ENCODE results near the gene KATNB1. TPM values are rescaled to one million over a fixed set of nuclear protein-coding genes. Genes with fewer than 3 reads are reported as not detected.

KATNB1 gene
- total RNA-seq, 4 donors from 2014 or later: 11.4 to 27.6 (median 26.1) TPM

DNA sequence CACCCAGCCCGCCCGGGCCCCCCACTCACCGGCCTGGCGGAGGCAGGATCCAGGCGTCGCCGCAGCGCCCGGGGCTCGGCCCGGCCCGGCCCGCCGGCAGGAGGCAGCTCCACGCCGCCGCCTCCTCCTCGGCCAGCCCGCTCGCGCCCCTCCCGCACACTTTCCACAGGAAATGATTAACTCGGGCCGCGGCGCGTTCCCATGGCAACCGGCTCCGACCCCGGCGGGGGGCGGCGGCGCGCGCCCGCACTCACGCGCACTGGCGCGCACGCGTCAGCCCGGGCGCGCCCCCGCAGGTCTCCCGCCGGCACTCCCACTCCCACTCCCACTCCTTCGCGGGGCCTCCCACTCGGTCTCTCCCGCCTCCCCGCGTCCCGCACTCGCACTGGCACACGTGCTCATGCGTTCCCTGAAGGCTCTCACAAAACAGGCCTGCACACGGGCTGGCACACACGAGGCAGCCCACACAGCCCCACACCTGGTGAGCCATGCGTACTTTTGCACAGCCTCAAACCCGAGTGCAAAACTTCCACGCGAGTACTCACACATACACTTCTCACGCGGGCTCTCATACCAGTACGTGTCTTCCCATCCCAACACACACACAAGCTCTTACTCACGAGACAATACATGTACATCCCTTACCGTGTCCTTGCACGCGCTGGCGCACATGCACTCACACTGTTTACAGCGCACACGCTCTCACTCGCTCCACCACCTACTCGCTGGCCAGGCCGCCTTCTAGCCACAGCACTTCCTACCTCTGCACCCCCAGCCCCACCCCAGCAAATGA is 67.0 kb downstream of the KATNB1 start, which contains the start of gene KIFC3:
Gene KIFC3, minus strand, starts transcription at position 151 of the 793 bp plus-strand sequence. CDS start 4,248 bp downstream, outside the sequence.
- H3K27ac ChIP-seq: peak within 1 kb of the TSS; percentile 91 to 99 (median 98)
- intact Hi-C loops (cut with DNase I): loop anchor here (10.0 kb wide), 1 partner anchor 192 kb away; no protein-coding TSS in a partner anchor
- peak; percentile 81 to 82 for DNase-seq
- peaks cover 0 to under 1% of the 10 kb centered on the region in 2 donors for H3K36me3 ChIP-seq
- H3K27me3 ChIP-seq: no peaks in the 10 kb centered on the region
- TF ChIP-seq POLR2A (IDR thresholded peaks at IDR 0.05): peak; percentile 44 to 56
- TF ChIP-seq, protein P1, sequence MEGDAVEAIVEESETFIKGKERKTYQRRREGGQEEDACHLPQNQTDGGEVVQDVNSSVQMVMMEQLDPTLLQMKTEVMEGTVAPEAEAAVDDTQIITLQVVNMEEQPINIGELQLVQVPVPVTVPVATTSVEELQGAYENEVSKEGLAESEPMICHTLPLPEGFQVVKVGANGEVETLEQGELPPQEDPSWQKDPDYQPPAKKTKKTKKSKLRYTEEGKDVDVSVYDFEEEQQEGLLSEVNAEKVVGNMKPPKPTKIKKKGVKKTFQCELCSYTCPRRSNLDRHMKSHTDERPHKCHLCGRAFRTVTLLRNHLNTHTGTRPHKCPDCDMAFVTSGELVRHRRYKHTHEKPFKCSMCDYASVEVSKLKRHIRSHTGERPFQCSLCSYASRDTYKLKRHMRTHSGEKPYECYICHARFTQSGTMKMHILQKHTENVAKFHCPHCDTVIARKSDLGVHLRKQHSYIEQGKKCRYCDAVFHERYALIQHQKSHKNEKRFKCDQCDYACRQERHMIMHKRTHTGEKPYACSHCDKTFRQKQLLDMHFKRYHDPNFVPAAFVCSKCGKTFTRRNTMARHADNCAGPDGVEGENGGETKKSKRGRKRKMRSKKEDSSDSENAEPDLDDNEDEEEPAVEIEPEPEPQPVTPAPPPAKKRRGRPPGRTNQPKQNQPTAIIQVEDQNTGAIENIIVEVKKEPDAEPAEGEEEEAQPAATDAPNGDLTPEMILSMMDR (IDR thresholded peaks at IDR 0.05): peak in 3 of 6 experiments; percentile 15 to 44 (median 38)
- H3K4me3 ChIP-seq (replicated peaks in 1 of 3): peak within 1 kb of the TSS; percentile 55 to 66 (median 55)
- peaks cover 60 to 78% of the 10 kb centered on the region in 2 donors for H3K4me1 ChIP-seq
- WGBS, 2 donors: 20 to 35% methylated on average over 39 to 50 of the region's 78 CpGs
- no peaks in the 10 kb centered on the region for H3K9me3 ChIP-seq

DNA sequence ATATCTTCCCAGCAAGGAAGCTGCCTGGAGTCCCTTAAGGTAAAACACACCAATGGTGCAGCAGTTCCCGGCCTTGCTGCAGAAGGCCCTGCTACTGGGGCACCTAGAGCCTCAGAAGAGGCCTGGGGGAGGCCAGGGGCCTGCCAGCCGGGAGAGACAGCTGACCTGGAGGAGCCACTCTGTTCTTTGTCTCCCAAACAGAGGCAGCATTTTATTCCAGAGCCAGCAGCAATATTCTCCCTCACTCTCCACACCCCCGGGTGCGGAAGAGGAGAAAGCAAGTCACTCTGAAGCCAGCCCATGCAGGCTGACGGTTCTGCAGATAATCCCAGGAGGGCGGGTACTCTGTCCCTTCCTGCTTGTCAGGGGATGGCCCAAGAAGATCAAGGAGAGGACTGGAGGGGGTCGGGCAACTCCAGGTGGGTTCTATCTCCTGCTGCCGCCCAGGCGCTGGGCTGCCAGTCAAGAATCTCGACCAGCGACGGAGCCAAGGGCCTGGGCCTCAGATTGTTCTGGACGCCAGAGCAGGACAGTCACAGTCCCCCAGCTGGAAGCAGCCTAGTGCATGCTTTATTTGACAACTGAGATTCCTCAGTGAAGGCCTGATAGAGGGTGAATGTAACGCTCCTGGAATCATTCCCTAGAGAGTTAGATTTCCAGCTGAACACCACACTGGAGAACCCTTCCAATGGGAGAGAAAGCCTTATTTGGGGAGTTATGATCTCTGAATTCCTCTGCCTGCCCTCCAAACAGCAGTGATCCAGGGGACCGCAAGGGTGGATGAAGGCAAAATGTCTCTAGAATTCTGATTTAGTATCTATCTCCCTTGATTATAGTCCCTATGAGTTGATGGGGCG is 67.8 kb downstream of the KATNB1 start:
- H3K4me1 ChIP-seq: peaks cover 59 to 77% of the 10 kb centered on the region in 2 donors
- H3K27ac ChIP-seq: peak overlapping the region; percentile 88 to 98 (median 91)
- DNase-seq: no peak
- H3K27me3 ChIP-seq: no peaks in the 10 kb centered on the region
- intact Hi-C loops (cut with DNase I): loop anchor here (10.0 kb wide), 1 partner anchor 191 kb away; no protein-coding TSS in a partner anchor
- no peaks in the 10 kb centered on the region for H3K9me3 ChIP-seq
- 62 to 77% methylated on average over 13 to 15 of the region's 16 CpGs for WGBS, 2 donors
- no peaks in the 10 kb centered on the region for H3K36me3 ChIP-seq
- H3K4me3 ChIP-seq (replicated peaks in 1 of 3): no peak overlapping the region
- TF ChIP-seq, protein P1 (IDR thresholded peaks at IDR 0.05): no peak
- TF ChIP-seq POLR2A (IDR thresholded peaks at IDR 0.05): no peak

DNA sequence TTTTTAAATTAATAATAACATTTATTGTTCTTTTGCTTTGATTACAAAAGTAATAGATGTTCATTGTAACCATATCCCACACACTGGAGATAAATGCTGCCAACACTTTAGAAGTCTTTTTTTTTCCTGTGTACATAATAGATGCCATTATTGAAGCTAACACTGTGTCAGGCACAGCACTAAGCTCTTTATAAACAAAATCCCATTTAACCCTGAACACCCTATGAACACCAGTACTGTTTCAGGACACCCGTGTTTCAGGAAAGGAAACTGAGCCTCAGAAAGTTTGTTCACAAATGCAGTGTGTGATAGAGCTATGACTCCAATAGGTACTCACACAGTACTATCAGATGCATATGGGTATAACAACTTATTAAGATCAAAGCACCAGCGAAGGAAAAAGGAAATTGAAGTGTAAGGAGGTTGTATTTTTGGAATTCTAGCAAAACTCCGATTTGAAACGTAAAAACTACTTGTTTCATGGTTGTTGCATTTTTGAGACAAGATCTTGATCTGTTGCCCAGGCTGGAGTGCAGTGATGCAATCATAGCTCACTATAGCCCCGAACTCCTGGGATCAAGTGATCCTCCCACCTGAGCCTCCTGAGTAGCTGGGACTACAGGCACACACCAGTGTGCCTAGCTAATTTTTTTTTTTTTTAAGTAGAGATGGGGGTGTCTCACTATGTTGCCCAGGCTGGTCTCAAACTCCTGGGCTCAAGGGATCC is 68.7 kb downstream of the KATNB1 start:
- Histone ChIP-seq H3K27me3 (no peaks in the 10 kb centered on the region), H3K4me1 (peaks cover 58 to 77% of the 10 kb centered on the region in 2 donors)
- intact Hi-C loops (cut with DNase I): loop anchor here (10.0 kb wide), 1 partner anchor 191 kb away; no protein-coding TSS in a partner anchor

DNA sequence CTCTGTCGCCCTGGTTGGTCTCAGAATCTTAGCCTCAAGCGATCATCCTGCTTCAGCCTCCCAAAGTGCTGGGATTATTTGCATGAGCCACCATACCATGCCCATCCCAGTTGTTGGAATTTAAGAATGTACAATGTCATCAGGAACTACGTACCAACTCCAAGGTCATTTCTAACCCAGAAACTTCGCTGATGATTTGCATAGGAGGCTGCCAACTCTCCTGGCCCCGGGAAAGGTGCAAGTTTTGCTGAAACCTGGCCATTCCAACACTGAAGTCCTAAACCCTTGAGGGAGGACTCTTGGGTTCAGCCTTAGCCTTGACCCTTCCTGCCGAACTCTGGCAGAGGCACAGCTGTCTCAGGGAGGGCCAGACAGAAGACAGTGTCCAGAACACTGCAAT is 69.6 kb downstream of the KATNB1 start:
- Histone ChIP-seq H3K27me3 (no peaks in the 10 kb centered on the region), H3K4me3 (replicated peaks in 1 of 3) (no peak overlapping the region), H3K27ac (peak overlapping the region; percentile 88 to 98 (median 91)), H3K9me3 (no peaks in the 10 kb centered on the region), H3K36me3 (no peaks in the 10 kb centered on the region), H3K4me1 (peaks cover 49 to 77% of the 10 kb centered on the region in 2 donors)
- no peak for DNase-seq
- WGBS, 2 donors: 85 to 96% methylated on average over 6 of the region's 6 CpGs
- intact Hi-C loops (cut with DNase I): loop anchor here (10.0 kb wide), 1 partner anchor 190 kb away; no protein-coding TSS in a partner anchor
- TF ChIP-seq, protein P1 (IDR thresholded peaks at IDR 0.05): no peak
- no peak for TF ChIP-seq POLR2A (IDR thresholded peaks at IDR 0.05)

More for the DNA sequence above, 68.7 kb downstream of the KATNB1 start:
- no peak overlapping the region for H3K4me3 ChIP-seq (replicated peaks in 1 of 3)
- WGBS, 2 donors: 29 to 35% methylated on average over 5 of the region's 5 CpGs
- TF ChIP-seq, protein P1 (IDR thresholded peaks at IDR 0.05): no peak
- H3K9me3 ChIP-seq: no peaks in the 10 kb centered on the region
- no peaks in the 10 kb centered on the region for H3K36me3 ChIP-seq
- H3K27ac ChIP-seq: peak overlapping the region; percentile 88 to 98 (median 91)
- peak; percentile 62 to 68 for DNase-seq

Small RNA genes within 50 kb of the gene (microRNA-seq; reads per million reads assigned to microRNA genes)
- gene MIR6772: not detected

Small RNA genes within 50 kb of the gene (small RNA-seq; reads per million reads assigned to genes)
- gene MIR6772: not detected

Other genes with a start within 250 kb of the KATNB1 start
- gene DOK4, start 249.3 kb upstream of the KATNB1 start, total RNA-seq: 10 to 100 TPM in 2 of 4 donors, 1 to 10 TPM in 2; 9.1 to 27.3 (median 13.3) TPM
- gene CCDC102A, start 199.2 kb upstream of the KATNB1 start, total RNA-seq: 10 to 100 TPM; 13.1 to 34.9 (median 18.9) TPM
- gene ADGRG5, start 193.1 kb upstream of the KATNB1 start, total RNA-seq: under 1 TPM; 0.22 to 0.63 (median 0.33) TPM
- 100 to 1,000 TPM; 120 to 295 (median 239) TPM for gene ADGRG1, start 107.1 kb upstream of the KATNB1 start, total RNA-seq
- 10 to 100 TPM in 2 of 4 donors, 1 to 10 TPM in 2; 3.8 to 14.2 (median 8.2) TPM for gene ADGRG3, start 67.5 kb upstream of the KATNB1 start, total RNA-seq
- gene DRC7, start 41.0 kb upstream of the KATNB1 start, total RNA-seq: 1 to 10 TPM in 1 of 4 donors, under 1 TPM in 1, not detected in 2; 0.22 to 7.1 TPM
- 100 to 1,000 TPM in 3 of 4 donors, 10 to 100 TPM in 1; 88.8 to 153 (median 132) TPM for gene KIFC3, start 66.7 kb downstream of the KATNB1 start, total RNA-seq
- gene CNGB1, start 235.4 kb downstream of the KATNB1 start, total RNA-seq: under 1 TPM in 1 of 4 donors, not detected in 3; 0.13 TPM

Measured in thyroid gland (tissue), 4 donors.